ENCODE results near the gene MRPL58.
"Not testable (repeated sequence)": the region's sequence is repeated elsewhere in the genome, so short reads cannot be mapped to it uniquely, and the experiment has no call there.

DNA sequence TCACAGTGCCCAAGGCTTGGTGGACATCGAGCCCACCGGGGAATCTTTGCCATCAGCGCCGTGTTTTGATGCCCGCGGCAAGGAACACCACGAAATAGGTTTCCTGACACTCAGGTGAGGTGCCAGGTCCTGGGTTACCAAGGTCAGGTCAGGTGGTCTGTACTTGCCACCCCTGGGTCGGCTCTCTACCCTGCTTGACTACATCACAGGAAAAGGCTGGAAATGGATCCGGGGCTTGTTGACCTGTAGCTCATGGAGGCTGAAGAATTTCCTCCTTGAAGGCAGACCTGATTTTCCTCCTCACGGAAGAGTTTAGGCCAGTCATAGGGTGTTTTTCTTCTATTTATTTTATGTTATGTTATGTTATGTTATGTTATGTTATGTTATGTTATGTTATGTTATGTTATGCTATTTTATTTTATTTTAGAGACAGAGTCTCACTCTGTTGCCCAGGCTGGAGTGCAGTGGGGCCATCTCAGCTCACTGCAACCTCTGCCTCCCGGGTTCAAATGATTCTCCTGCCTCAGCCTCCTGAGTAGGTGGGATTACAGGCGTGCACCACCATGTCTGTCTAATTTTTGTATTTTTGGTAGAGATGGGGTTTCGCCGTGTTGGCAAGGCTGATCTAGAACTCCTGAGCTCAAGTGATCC is 29.7 kb upstream of the MRPL58 start:
- not testable (repeated sequence) for TF ChIP-seq POLR2A (IDR thresholded peaks at IDR 0.05)
- TF ChIP-seq, protein P1, sequence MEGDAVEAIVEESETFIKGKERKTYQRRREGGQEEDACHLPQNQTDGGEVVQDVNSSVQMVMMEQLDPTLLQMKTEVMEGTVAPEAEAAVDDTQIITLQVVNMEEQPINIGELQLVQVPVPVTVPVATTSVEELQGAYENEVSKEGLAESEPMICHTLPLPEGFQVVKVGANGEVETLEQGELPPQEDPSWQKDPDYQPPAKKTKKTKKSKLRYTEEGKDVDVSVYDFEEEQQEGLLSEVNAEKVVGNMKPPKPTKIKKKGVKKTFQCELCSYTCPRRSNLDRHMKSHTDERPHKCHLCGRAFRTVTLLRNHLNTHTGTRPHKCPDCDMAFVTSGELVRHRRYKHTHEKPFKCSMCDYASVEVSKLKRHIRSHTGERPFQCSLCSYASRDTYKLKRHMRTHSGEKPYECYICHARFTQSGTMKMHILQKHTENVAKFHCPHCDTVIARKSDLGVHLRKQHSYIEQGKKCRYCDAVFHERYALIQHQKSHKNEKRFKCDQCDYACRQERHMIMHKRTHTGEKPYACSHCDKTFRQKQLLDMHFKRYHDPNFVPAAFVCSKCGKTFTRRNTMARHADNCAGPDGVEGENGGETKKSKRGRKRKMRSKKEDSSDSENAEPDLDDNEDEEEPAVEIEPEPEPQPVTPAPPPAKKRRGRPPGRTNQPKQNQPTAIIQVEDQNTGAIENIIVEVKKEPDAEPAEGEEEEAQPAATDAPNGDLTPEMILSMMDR (IDR thresholded peaks at IDR 0.05 in 4 of 5, conservative IDR thresholded peaks at IDR 0.05 in 1 of 5), result not testable (repeated sequence)

All from gastrocnemius medialis (tissue), 4 donors.